ENCODE results near the gene RPS8.

Gene RPS8

DNA sequence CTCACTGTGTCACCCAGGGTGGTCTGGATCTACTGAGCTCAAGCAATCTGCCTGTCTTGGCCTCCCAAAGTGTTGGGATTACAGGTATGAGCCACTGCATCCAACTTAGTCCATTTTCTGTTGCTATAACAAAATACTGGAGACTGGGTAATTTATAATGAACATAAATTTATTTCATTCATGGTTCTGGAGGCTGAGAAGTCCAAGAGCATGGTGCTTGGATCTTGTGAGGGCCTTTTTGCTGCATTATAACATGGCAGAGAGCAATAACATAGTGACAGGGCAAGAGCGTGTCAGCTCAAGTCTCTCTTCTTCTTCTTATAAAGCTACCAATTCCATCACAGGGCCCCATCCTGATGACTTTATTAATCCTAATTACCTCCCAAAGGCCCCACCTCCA lies 39.3 kb upstream of the RPS8 start:
- TF ChIP-seq EGR1 (IDR thresholded peaks at IDR 0.05) (no peak), TCF12 (IDR thresholded peaks at IDR 0.05; ENCODE audit: low read depth) (no peak)

DNA sequence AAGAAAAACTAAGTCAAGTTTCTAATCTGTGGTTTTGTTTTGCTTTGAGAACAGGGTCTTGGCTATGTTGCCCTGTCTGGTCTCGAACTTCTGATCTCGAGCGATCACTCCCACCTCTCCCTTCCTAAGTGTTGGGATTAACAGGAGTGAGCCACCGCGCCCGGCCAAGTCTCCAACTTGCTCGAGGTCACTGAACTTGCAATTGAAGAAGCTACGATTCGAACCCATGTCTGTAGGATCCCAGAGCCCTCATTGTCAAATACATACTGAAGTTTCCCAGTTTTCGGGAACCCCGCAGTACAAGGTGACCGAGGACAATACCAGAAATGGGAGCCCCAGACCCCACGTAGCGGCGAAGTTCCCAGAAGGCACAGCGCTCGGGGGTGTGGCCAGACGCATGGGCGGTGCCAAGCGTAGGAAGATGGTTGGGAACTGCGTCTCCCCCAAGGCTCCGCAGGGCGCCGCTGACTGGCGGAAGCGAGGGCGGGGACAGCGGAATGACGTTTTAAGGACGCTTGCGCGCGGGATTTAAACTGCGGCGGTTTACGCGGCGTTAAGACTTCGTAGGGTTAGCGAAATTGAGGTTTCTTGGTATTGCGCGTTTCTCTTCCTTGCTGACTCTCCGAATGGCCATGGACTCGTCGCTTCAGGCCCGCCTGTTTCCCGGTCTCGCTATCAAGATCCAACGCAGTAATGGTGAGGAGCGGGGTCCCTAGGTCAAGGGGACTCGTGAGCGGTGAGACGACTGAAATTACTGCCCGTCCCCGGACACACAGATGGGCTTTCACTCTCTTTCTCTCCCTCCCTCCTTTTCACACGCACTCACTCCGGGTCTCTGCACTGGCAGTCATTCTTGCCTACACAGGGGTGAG lies 35.8 kb upstream of the RPS8 start, which contains the start of gene KIF2C:
KIF2C (plus strand) TSS at position 531 of the 872 bp plus-strand sequence; CDS start at position 627, 96 bp downstream.
- TF ChIP-seq EP300 (IDR thresholded peaks at IDR 0.05; ENCODE audit: borderline replicate concordance) = peak; percentile 17; the same call in 1 of the 2 replicates
- TF ChIP-seq YY1 (IDR thresholded peaks at IDR 0.05; ENCODE audit: low read depth) = peak; percentile 58; the same call in 1 of the 2 replicates
- TF ChIP-seq FOXM1 (IDR thresholded peaks at IDR 0.05; ENCODE audit: borderline replicate concordance, low read depth) = peak; percentile 99
- TF ChIP-seq, protein P1, sequence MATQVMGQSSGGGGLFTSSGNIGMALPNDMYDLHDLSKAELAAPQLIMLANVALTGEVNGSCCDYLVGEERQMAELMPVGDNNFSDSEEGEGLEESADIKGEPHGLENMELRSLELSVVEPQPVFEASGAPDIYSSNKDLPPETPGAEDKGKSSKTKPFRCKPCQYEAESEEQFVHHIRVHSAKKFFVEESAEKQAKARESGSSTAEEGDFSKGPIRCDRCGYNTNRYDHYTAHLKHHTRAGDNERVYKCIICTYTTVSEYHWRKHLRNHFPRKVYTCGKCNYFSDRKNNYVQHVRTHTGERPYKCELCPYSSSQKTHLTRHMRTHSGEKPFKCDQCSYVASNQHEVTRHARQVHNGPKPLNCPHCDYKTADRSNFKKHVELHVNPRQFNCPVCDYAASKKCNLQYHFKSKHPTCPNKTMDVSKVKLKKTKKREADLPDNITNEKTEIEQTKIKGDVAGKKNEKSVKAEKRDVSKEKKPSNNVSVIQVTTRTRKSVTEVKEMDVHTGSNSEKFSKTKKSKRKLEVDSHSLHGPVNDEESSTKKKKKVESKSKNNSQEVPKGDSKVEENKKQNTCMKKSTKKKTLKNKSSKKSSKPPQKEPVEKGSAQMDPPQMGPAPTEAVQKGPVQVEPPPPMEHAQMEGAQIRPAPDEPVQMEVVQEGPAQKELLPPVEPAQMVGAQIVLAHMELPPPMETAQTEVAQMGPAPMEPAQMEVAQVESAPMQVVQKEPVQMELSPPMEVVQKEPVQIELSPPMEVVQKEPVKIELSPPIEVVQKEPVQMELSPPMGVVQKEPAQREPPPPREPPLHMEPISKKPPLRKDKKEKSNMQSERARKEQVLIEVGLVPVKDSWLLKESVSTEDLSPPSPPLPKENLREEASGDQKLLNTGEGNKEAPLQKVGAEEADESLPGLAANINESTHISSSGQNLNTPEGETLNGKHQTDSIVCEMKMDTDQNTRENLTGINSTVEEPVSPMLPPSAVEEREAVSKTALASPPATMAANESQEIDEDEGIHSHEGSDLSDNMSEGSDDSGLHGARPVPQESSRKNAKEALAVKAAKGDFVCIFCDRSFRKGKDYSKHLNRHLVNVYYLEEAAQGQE (IDR thresholded peaks at IDR 0.05; ENCODE audit: low read depth) = no peak
- TF ChIP-seq CREB1 (IDR thresholded peaks at IDR 0.05; ENCODE audit: low read depth) = peak; percentile 87
- no peak for TF ChIP-seq CEBPB (IDR thresholded peaks at IDR 0.05)
- TF ChIP-seq, protein P2, sequence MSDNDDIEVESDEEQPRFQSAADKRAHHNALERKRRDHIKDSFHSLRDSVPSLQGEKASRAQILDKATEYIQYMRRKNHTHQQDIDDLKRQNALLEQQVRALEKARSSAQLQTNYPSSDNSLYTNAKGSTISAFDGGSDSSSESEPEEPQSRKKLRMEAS (IDR thresholded peaks at IDR 0.05) = peak; percentile 55; the same call in 1 of the 2 replicates
- TF ChIP-seq EGR1 (IDR thresholded peaks at IDR 0.05) = 0 out of 2 replicates have a peak, but pooled peaks have one; percentile 10
- TF ChIP-seq TAF1 (IDR thresholded peaks at IDR 0.05; ENCODE audit: low read depth) = no peak; the same call in none of the 2 replicates
- peak; percentile 59 for TF ChIP-seq TCF12 (IDR thresholded peaks at IDR 0.05; ENCODE audit: low read depth)
- 0 out of 2 replicates have a peak, but pooled peaks have one; percentile 4 for TF ChIP-seq TEAD4 (IDR thresholded peaks at IDR 0.05)

- no peak for TF ChIP-seq RAD21 (IDR thresholded peaks at IDR 0.05; ENCODE audit: low read depth)
- TF ChIP-seq TEAD4 (IDR thresholded peaks at IDR 0.05) = no peak
- no peak for TF ChIP-seq YY1 (IDR thresholded peaks at IDR 0.05; ENCODE audit: low read depth)
- TF ChIP-seq CEBPB (IDR thresholded peaks at IDR 0.05) = no peak
- TF ChIP-seq EGR1 (IDR thresholded peaks at IDR 0.05) = peak; percentile 20; the same call in 1 of the 2 replicates
These were observed 35.1 kb upstream of the RPS8 start for GRCh38 chr1:44740179-44740617.

DNA sequence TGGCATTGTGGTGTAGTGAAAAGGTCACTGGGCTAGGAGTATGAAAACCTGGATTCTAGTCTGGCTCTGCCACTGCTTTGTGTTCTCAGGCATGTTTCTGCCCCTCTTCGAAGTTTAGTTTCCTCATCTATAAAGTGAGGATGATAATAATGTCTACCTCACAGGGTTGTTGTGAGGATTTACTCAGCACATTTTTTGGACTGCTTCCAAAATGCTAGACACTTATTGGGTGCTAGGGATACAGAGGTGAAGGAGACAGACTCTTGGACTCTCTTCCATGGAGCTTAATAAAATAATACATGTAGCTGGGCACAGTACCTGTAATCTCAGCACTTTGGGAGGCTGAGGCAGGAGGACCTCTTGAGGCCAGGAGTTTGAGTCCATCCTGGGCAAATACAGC lies 32.1 kb upstream of the RPS8 start:
- no peak for TF ChIP-seq EGR1 (IDR thresholded peaks at IDR 0.05)
- TF ChIP-seq YY1 (IDR thresholded peaks at IDR 0.05; ENCODE audit: low read depth) = no peak
- no peak for TF ChIP-seq TEAD4 (IDR thresholded peaks at IDR 0.05)
- no peak for TF ChIP-seq ZBTB7A (IDR thresholded peaks at IDR 0.05; ENCODE audit: low read depth)
- no peak for TF ChIP-seq CEBPB (IDR thresholded peaks at IDR 0.05)
- no peak for TF ChIP-seq RAD21 (IDR thresholded peaks at IDR 0.05; ENCODE audit: low read depth)
- no peak for TF ChIP-seq NFIC (IDR thresholded peaks at IDR 0.05)
- TF ChIP-seq FOXM1 (IDR thresholded peaks at IDR 0.05; ENCODE audit: borderline replicate concordance, low read depth) = no peak

GRCh38 chr1:44747878-44748277 lies 27.5 kb upstream of the RPS8 start:
- TF ChIP-seq, protein P2 (IDR thresholded peaks at IDR 0.05) = no peak
- TF ChIP-seq, protein P3, sequence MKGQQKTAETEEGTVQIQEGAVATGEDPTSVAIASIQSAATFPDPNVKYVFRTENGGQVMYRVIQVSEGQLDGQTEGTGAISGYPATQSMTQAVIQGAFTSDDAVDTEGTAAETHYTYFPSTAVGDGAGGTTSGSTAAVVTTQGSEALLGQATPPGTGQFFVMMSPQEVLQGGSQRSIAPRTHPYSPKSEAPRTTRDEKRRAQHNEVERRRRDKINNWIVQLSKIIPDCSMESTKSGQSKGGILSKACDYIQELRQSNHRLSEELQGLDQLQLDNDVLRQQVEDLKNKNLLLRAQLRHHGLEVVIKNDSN (IDR thresholded peaks at IDR 0.05) = no peak
- TF ChIP-seq YY1 (IDR thresholded peaks at IDR 0.05; ENCODE audit: low read depth) = no peak
- no peak for TF ChIP-seq CREB1 (IDR thresholded peaks at IDR 0.05; ENCODE audit: low read depth)
- no peak for TF ChIP-seq RAD21 (IDR thresholded peaks at IDR 0.05; ENCODE audit: low read depth)
- TF ChIP-seq EP300 (IDR thresholded peaks at IDR 0.05; ENCODE audit: borderline replicate concordance) = no peak
- TF ChIP-seq FOXM1 (IDR thresholded peaks at IDR 0.05; ENCODE audit: borderline replicate concordance, low read depth) = no peak
- no peak for TF ChIP-seq CEBPB (IDR thresholded peaks at IDR 0.05)
- no peak for TF ChIP-seq TCF12 (IDR thresholded peaks at IDR 0.05; ENCODE audit: low read depth)
- TF ChIP-seq ZBTB7A (IDR thresholded peaks at IDR 0.05; ENCODE audit: low read depth) = no peak
- no peak for TF ChIP-seq NFIC (IDR thresholded peaks at IDR 0.05)
- no peak for TF ChIP-seq EGR1 (IDR thresholded peaks at IDR 0.05)
- TF ChIP-seq TEAD4 (IDR thresholded peaks at IDR 0.05) = no peak

GRCh38 chr1:44757420-44757819 lies 17.9 kb upstream of the RPS8 start:
- TF ChIP-seq ZBTB7A (IDR thresholded peaks at IDR 0.05; ENCODE audit: low read depth) = no peak
- no peak for TF ChIP-seq TAF1 (IDR thresholded peaks at IDR 0.05; ENCODE audit: low read depth)
- TF ChIP-seq FOXM1 (IDR thresholded peaks at IDR 0.05; ENCODE audit: borderline replicate concordance, low read depth) = no peak

GRCh38 chr1:44759077-44759476 lies 16.3 kb upstream of the RPS8 start:
- TF ChIP-seq TEAD4 (IDR thresholded peaks at IDR 0.05) (no peak), TCF12 (IDR thresholded peaks at IDR 0.05; ENCODE audit: low read depth) (no peak), FOXM1 (IDR thresholded peaks at IDR 0.05; ENCODE audit: borderline replicate concordance, low read depth) (no peak), TAF1 (IDR thresholded peaks at IDR 0.05; ENCODE audit: low read depth) (no peak), EP300 (IDR thresholded peaks at IDR 0.05; ENCODE audit: borderline replicate concordance) (no peak), NFIC (IDR thresholded peaks at IDR 0.05) (no peak), ZBTB7A (IDR thresholded peaks at IDR 0.05; ENCODE audit: low read depth) (no peak), EGR1 (IDR thresholded peaks at IDR 0.05) (no peak), RAD21 (IDR thresholded peaks at IDR 0.05; ENCODE audit: low read depth) (no peak), CEBPB (IDR thresholded peaks at IDR 0.05) (no peak), CREB1 (IDR thresholded peaks at IDR 0.05; ENCODE audit: low read depth) (no peak), YY1 (IDR thresholded peaks at IDR 0.05; ENCODE audit: low read depth) (no peak)
- TF ChIP-seq, protein P1 (IDR thresholded peaks at IDR 0.05; ENCODE audit: low read depth) = no peak
- TF ChIP-seq, protein P3 (IDR thresholded peaks at IDR 0.05) = no peak
- TF ChIP-seq, protein P2 (IDR thresholded peaks at IDR 0.05) = no peak

Measured in Ishikawa (cell line).